Endothelial cell (in vitro differentiated cells): ENCODE results near the gene IQSEC1. TPM values are rescaled to one million over a fixed set of nuclear protein-coding genes. Genes with fewer than 3 reads are reported as not detected.
A peak's percentile ranks its signal among the peaks of the same experiment; 100 is the strongest.

Experiments
- DNase-seq: peaks from one replicate; pipeline ENCODE4 v3.0.0; 2021; ENCODE audit warnings: low spot score
- H3K27ac Mint-ChIP-seq: one replicate; pipeline ENCODE4 v1.8.0; 2021; ENCODE audit warnings: mixed read lengths, inconsistent platforms; ENCODE audit not compliant: unreplicated experiment
- H3K27me3 Mint-ChIP-seq: one replicate; pipeline ENCODE4 v1.8.0; 2021; ENCODE audit warnings: mild to moderate bottlenecking, moderate library complexity, mixed read lengths, inconsistent platforms; ENCODE audit not compliant: unreplicated experiment
- H3K36me3 Mint-ChIP-seq: one replicate; pipeline ENCODE4 v1.8.0; 2021; ENCODE audit warnings: mild to moderate bottlenecking, low read depth, mixed read lengths, inconsistent platforms; ENCODE audit not compliant: unreplicated experiment
- H3K4me1 Mint-ChIP-seq: one replicate; pipeline ENCODE4 v1.8.0; 2021; ENCODE audit warnings: mild to moderate bottlenecking, mixed read lengths, inconsistent platforms; ENCODE audit not compliant: unreplicated experiment
- H3K4me3 Mint-ChIP-seq: one replicate; pipeline ENCODE4 v1.8.0; 2021; ENCODE audit warnings: mild to moderate bottlenecking, mixed read lengths, inconsistent platforms; ENCODE audit not compliant: unreplicated experiment
- H3K9me3 Mint-ChIP-seq: one replicate; pipeline ENCODE4 v1.8.0; 2021; ENCODE audit warnings: mixed read lengths, inconsistent platforms; ENCODE audit not compliant: unreplicated experiment
- total RNA-seq: library from RNA; stranded (reverse); fragmentation: NEBNext Ultra II Directional; extraction: Animal tissue kit (Norgen Biotek cat#: 25700); gene quantifications from one replicate; pipeline ENCODE4 v1.2.1, GENCODE V29; 2021; ENCODE audit not compliant: unreplicated experiment
- TF ChIP-seq, protein P1 (sequence below): fragments of 200-600 bp; sonication (generic); IDR thresholded peaks from one replicate; pipeline ENCODE4 v1.5.0; 2021; ENCODE audit warnings: antibody characterized with exemption; ENCODE audit not compliant: unreplicated experiment

Gene IQSEC1
- total RNA-seq, 1 donor from 2014 or later: 75.3 TPM

- Mint-ChIP-seq H3K27ac (peak overlapping the region; percentile 72), H3K4me1 (peaks cover 37% of the 10 kb centered on the region), H3K4me3 (peak overlapping the region; percentile 47), H3K27me3 (peaks cover 13% of the 10 kb centered on the region), H3K36me3 (no peaks in the 10 kb centered on the region), H3K9me3 (no peaks in the 10 kb centered on the region)
- TF ChIP-seq, protein P1, sequence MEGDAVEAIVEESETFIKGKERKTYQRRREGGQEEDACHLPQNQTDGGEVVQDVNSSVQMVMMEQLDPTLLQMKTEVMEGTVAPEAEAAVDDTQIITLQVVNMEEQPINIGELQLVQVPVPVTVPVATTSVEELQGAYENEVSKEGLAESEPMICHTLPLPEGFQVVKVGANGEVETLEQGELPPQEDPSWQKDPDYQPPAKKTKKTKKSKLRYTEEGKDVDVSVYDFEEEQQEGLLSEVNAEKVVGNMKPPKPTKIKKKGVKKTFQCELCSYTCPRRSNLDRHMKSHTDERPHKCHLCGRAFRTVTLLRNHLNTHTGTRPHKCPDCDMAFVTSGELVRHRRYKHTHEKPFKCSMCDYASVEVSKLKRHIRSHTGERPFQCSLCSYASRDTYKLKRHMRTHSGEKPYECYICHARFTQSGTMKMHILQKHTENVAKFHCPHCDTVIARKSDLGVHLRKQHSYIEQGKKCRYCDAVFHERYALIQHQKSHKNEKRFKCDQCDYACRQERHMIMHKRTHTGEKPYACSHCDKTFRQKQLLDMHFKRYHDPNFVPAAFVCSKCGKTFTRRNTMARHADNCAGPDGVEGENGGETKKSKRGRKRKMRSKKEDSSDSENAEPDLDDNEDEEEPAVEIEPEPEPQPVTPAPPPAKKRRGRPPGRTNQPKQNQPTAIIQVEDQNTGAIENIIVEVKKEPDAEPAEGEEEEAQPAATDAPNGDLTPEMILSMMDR: no peak
- DNase-seq: no peak
These were observed 104.7 kb downstream of the IQSEC1 start for GRCh38 chr3:12968541-12968940.

DNA sequence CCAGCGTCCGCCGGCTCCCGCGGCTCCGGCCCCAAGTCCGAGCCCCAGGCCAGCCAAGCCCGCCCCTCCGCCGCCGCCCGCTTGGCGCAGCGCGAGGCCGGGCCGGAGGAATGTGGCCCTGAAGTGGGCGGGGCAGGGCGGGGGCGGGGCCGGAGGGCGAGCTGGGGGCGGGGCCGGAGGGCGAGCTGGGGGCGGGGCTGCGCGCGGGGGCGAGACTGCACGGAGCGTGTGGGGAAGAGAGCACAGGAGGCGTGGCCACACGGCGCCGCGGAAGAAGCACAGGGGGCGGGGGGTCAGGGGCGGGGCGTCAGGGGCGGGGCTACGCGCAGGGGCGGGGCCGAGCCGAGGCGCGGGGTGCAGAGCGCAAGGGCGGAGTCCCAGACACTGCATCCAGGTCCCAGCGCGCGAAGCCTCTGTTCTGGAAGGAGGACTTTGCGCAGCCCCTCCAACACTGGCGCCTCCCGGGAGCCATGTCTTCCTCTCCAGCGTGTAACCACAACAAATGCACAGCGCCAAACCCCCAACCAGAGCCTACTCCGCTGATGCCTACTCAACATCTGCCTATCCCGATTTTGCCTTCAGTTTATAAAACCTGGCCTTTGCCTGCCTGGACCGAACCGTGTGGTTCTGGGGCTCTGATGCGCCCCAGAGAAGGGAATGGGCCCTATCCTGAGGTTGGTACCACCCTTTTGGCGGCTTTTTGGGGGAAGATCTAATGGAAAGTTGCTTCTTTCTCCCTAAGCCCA is 105.5 kb downstream of the IQSEC1 start:
- H3K27me3 Mint-ChIP-seq: peaks cover 13% of the 10 kb centered on the region
- TF ChIP-seq, protein P1: no peak
- H3K4me3 Mint-ChIP-seq: peak overlapping the region; percentile 88
- H3K9me3 Mint-ChIP-seq: no peaks in the 10 kb centered on the region
- H3K27ac Mint-ChIP-seq: peak overlapping the region; percentile 75
- H3K4me1 Mint-ChIP-seq: peaks cover 45% of the 10 kb centered on the region
- no peaks in the 10 kb centered on the region for H3K36me3 Mint-ChIP-seq
- DNase-seq: peak; percentile 87

DNA sequence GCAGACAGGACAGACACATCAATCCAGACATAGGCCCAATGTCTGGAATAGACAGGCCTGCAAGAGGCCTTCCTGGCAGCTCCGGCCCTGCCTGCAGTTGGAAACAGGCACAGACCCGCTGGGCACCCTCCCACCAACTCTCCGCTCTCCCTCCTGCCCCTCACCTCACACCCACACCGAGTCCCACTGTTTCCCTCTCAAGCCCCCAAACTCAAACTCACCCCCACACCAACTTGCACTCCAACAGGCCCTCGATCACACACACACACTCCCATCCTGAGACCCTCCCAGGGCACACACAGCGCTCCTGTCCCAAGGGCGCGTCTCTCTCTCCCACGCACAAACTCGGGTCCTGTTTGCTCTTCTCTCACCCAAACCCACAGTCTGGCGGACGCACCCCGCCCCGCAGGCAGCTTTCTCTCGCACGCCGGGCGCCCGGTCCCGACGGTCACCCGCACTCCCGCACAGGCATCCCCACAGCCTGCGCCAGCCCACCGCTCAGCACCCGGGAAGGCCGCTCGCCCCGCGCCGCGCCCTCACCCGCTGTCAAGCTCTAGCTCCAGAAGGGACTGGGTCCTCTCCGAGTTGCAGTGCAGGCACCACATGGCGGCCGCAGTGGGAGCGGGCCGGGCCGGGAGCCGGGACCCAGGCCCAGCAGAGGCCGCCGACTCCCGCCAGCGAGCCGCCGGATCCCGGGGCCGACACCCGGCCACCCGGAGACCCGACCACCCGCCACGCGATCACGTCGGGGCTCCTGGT is 106.2 kb downstream of the IQSEC1 start:
- peaks cover 53% of the 10 kb centered on the region for H3K4me1 Mint-ChIP-seq

GRCh38 chr3:12965999-12966846 is 107.0 kb downstream of the IQSEC1 start:
- Mint-ChIP-seq H3K9me3 (no peaks in the 10 kb centered on the region), H3K27ac (no peak overlapping the region), H3K4me3 (peak overlapping the region; percentile 95), H3K36me3 (peaks cover 4% of the 10 kb centered on the region), H3K27me3 (peaks cover 17% of the 10 kb centered on the region), H3K4me1 (peaks cover 61% of the 10 kb centered on the region)
- TF ChIP-seq, protein P1: no peak
- no peak for DNase-seq

More for the DNA sequence above, 106.2 kb downstream of the IQSEC1 start:
- Mint-ChIP-seq H3K9me3 (no peaks in the 10 kb centered on the region), H3K36me3 (no peaks in the 10 kb centered on the region), H3K4me3 (peak overlapping the region; percentile 95), H3K27ac (peak overlapping the region; percentile 48), H3K27me3 (peaks cover 13% of the 10 kb centered on the region)
- TF ChIP-seq, protein P1: no peak
- DNase-seq: peak; percentile 24
